Epithelial cell of esophagus (primary cell): ENCODE measurements around the gene SUSD4.

ENCODE experiments used
- DNase-seq: peaks from one replicate; pipeline ENCODE4 v3.0.0; 2010; ENCODE audit warnings: low read depth
- H3K4me3 ChIP-seq: 2 replicates; pipeline ENCODE4 v1.5.1; 2011; ENCODE audit warnings: mild to moderate bottlenecking, low read length, control low read depth
- CTCF ChIP-seq: IDR thresholded peaks from 2 replicates; pipeline ENCODE4 v1.5.1; 2011; ENCODE audit warnings: low read depth, mild to moderate bottlenecking, low read length, control low read depth, inconsistent platforms; ENCODE audit not compliant: insufficient read depth; ENCODE audit errors: missing control alignments

The SUSD4 gene

GRCh38 chr1:223227486-223228196 lies 136.3 kb downstream of the SUSD4 start:
- no peak for TF ChIP-seq CTCF
- no peak overlapping the region for H3K4me3 ChIP-seq
- DNase-seq, result no peak

GRCh38 chr1:223227031-223227430 lies 136.9 kb downstream of the SUSD4 start:
- DNase-seq, result no peak
- TF ChIP-seq CTCF, result no peak
- no peak overlapping the region for H3K4me3 ChIP-seq

GRCh38 chr1:223226271-223226670 lies 137.7 kb downstream of the SUSD4 start:
- DNase-seq, result no peak
- no peak for TF ChIP-seq CTCF
- H3K4me3 ChIP-seq, result no peak overlapping the region

- no peak for DNase-seq
- TF ChIP-seq CTCF, result no peak
- no peak overlapping the region for H3K4me3 ChIP-seq
Observed at GRCh38 chr1:223225481-223225880, 138.5 kb downstream of the SUSD4 start.

- no peak overlapping the region for H3K4me3 ChIP-seq
- DNase-seq, result no peak
- TF ChIP-seq CTCF, result no peak
Observed at GRCh38 chr1:223225061-223225460, 138.9 kb downstream of the SUSD4 start.

GRCh38 chr1:223224465-223224864 lies 139.5 kb downstream of the SUSD4 start:
- H3K4me3 ChIP-seq, result no peak overlapping the region
- DNase-seq, result no peak
- TF ChIP-seq CTCF, result no peak
